Erythroblast (primary cell): ENCODE results near the gene PSMD1.

ENCODE experiments used
- GATA1 ChIP-seq: IDR thresholded peaks from 2 replicates; pipeline ENCODE4 v1.6.1; 2011; ENCODE audit warnings: low read depth, mild to moderate bottlenecking, control low read depth, low read length, moderate library complexity
- POLR2A ChIP-seq: IDR thresholded peaks from 2 replicates; pipeline ENCODE4 v1.6.1; 2011; ENCODE audit warnings: mild to moderate bottlenecking, low read length

DNA sequence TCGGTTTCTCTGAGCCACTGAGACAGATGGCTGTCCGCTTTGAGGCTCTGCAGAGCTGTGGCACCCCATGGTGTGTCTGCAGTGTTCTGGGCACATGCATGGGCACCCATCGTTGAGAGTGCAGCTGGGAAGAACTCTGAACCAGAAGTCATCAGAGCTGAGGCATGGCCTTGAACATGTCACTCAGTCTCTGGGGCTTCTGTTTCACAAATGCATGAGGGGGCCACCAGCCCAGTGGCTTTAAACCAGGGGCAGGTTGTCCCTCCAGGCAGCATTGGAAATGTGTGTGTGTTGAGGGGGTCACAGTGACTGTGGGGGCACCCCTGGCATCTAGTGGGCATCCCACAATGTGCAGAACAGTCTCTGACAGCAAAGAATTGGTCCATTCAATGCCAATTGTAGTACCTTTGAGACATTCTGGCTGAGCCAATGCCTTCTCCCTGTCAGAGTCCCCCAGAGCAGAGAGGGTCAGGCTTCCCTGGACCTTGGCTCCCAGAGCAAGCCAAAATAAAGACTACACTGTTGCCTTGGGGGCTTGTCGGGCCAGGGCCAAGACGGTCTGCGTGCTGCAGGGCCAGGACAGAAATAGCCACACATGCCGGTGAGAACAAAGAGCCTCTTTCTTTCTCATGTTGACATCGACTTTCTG, 9.3 kb upstream of the PSMD1 start:
- no peak for TF ChIP-seq POLR2A
- no peak for TF ChIP-seq GATA1
